Naive thymus-derived CD8-positive, alpha-beta T cell (primary cell): ENCODE results near the gene TTPAL. TPM values are rescaled to one million over a fixed set of nuclear protein-coding genes. Genes with fewer than 3 reads are reported as not detected.

Experiments
- ATAC-seq, 2 donors: fragments of 150-1000 bp; cut with Tn5 transposase in 1 of 2; sonication (Bioruptor Pico), chemical (Tn5 transposase) in 1 of 2; 1 replicate in 1 of 2; 2 replicates in 1 of 2; pipeline ENCODE4 v1.10.0; 2021; ENCODE audit warnings: mild to moderate bottlenecking in 2 of 2, moderate library complexity in 2 of 2
- POLR2A ChIA-PET: fragments of 350-600 bp; sonication (Branson Sonifier 250); formaldehyde crosslinking; loops from one replicate; lab custom pipeline; 2021; ENCODE audit warnings: antibody characterized with exemption; lab: Charles Lee
- DNase-seq, 10 donors: peaks; one replicate each; pipeline versions ENCODE4 v3.0.0 to v3.0.0-alpha.2; 2020 to 2022
- H3K27ac Mint-ChIP-seq, 10 donors: one replicate each; pipeline ENCODE4 v1.8.0; 2020 to 2022; ENCODE audit warnings: mild to moderate bottlenecking in 10 of 10, mixed read lengths in 10 of 10, moderate library complexity in 4 of 10, inconsistent platforms in 1 of 10
- H3K27me3 Mint-ChIP-seq, 5 donors: one replicate each; pipeline ENCODE4 v1.8.0; 2021 to 2022; ENCODE audit warnings: mixed read lengths in 5 of 5
- H3K36me3 Mint-ChIP-seq, 3 donors: one replicate each; pipeline ENCODE4 v1.8.0; 2020 to 2022; ENCODE audit warnings: mixed read lengths in 3 of 3, mild to moderate bottlenecking in 2 of 3, inconsistent platforms in 1 of 3
- H3K4me1 Mint-ChIP-seq, 4 donors: one replicate each; pipeline ENCODE4 v1.8.0; 2021 to 2022; ENCODE audit warnings: mixed read lengths in 4 of 4
- H3K4me3 Mint-ChIP-seq, 10 donors: one replicate each; pipeline ENCODE4 v1.8.0; 2020 to 2022; ENCODE audit warnings: mild to moderate bottlenecking in 10 of 10, mixed read lengths in 10 of 10, moderate library complexity in 6 of 10, inconsistent platforms in 1 of 10
- H3K9me3 Mint-ChIP-seq, 9 donors: one replicate each; pipeline ENCODE4 v1.8.0; 2020 to 2022; ENCODE audit warnings: mixed read lengths in 9 of 9, mild to moderate bottlenecking in 3 of 9, inconsistent platforms in 1 of 9, moderate library complexity in 1 of 9
- polyA plus RNA-seq, 3 donors: library from polyadenylated mRNA; unstranded; fragments of 300-500 nt; fragmentation: Illumina TruSeq; gene quantifications; one replicate each; pipeline ENCODE4 v1.2.3, GENCODE V29; 2021
- total RNA-seq, 8 experiments: library from RNA in 2 of 8; stranded (reverse) in 2 of 8; gene quantifications; one replicate each; pipeline ENCODE4 v1.2.3 and lab custom pipeline; 2021 to 2026

The TTPAL gene
- total and polyA plus RNA-seq, 5 experiments from 2014 or later: 10.5 to 19.3 (median 15.3) TPM

GRCh38 chr20:44496976-44497375 is 21.3 kb downstream of the TTPAL start:
- Mint-ChIP-seq H3K4me1 (peaks cover 3 to 55% (median 8%) of the 10 kb centered on the region in 4 donors), H3K27ac (peak overlapping the region in 5 of 10 donors; percentile 68 to 92 (median 80)), H3K36me3 (peaks cover 12 to 97% (median 16%) of the 10 kb centered on the region in 3 donors), H3K9me3 (no peaks in the 10 kb centered on the region), H3K4me3 (no peak overlapping the region), H3K27me3 (no peaks in the 10 kb centered on the region)
- no peak for ATAC-seq
- POLR2A ChIA-PET: no interaction called here
- DNase-seq: no peak

- Mint-ChIP-seq H3K27ac (peak overlapping the region in 3 of 10 donors; percentile 61 to 92 (median 63)), H3K4me3 (no peak overlapping the region), H3K36me3 (peaks cover 12 to 97% (median 16%) of the 10 kb centered on the region in 3 donors), H3K9me3 (no peaks in the 10 kb centered on the region), H3K4me1 (peaks cover 0 to 47% (median 9%) of the 10 kb centered on the region in 4 donors), H3K27me3 (no peaks in the 10 kb centered on the region)
- POLR2A ChIA-PET: interaction anchor here (0.6 kb wide), 1 partner anchor 46 kb away, joined by 3 read pairs; no protein-coding TSS in a partner anchor
- DNase-seq: no peak
- ATAC-seq: no peak
Observed at GRCh38 chr20:44497761-44498160, 22.1 kb downstream of the TTPAL start.

- POLR2A ChIA-PET: no interaction called here
- H3K4me3 Mint-ChIP-seq: no peak overlapping the region
- ATAC-seq (no peak), DNase-seq (no peak)
- peaks cover 12 to 98% (median 18%) of the 10 kb centered on the region in 3 donors for H3K36me3 Mint-ChIP-seq
- H3K9me3 Mint-ChIP-seq: no peaks in the 10 kb centered on the region
- H3K4me1 Mint-ChIP-seq: peaks cover 0 to 34% (median 9%) of the 10 kb centered on the region in 4 donors
- peak overlapping the region in 6 of 10 donors; percentile 7 to 60 (median 39) for H3K27ac Mint-ChIP-seq
- no peaks in the 10 kb centered on the region for H3K27me3 Mint-ChIP-seq
Observed at GRCh38 chr20:44500221-44500620, 24.5 kb downstream of the TTPAL start.

GRCh38 chr20:44501448-44501847 is 25.8 kb downstream of the TTPAL start:
- Mint-ChIP-seq H3K27ac (peak overlapping the region in 6 of 10 donors; percentile 3 to 86 (median 36)), H3K36me3 (peaks cover 12 to 96% (median 18%) of the 10 kb centered on the region in 3 donors), H3K4me3 (no peak overlapping the region), H3K4me1 (peaks cover 0 to 22% (median 9%) of the 10 kb centered on the region in 4 donors), H3K27me3 (no peaks in the 10 kb centered on the region), H3K9me3 (no peaks in the 10 kb centered on the region)
- POLR2A ChIA-PET: no interaction called here
- DNase-seq (no peak), ATAC-seq (no peak)

GRCh38 chr20:44502968-44503367 is 27.3 kb downstream of the TTPAL start:
- POLR2A ChIA-PET: no interaction called here
- DNase-seq (no peak), ATAC-seq (no peak)
- no peaks in the 10 kb centered on the region for H3K9me3 Mint-ChIP-seq
- no peaks in the 10 kb centered on the region for H3K27me3 Mint-ChIP-seq
- peak overlapping the region in 2 of 10 donors; percentile 19 to 80 for H3K27ac Mint-ChIP-seq
- no peak overlapping the region for H3K4me3 Mint-ChIP-seq
- peaks cover 12 to 95% (median 16%) of the 10 kb centered on the region in 3 donors for H3K36me3 Mint-ChIP-seq
- H3K4me1 Mint-ChIP-seq: peaks cover 0 to 9% (median 8%) of the 10 kb centered on the region in 4 donors

- ATAC-seq (no peak), DNase-seq (no peak)
- POLR2A ChIA-PET: interaction anchor here (1.4 kb wide), 1 partner anchor 17 kb away, joined by 5 read pairs; the partner anchor contains the start of gene SERINC3
- Mint-ChIP-seq H3K27me3 (no peaks in the 10 kb centered on the region), H3K4me3 (no peak overlapping the region), H3K27ac (peak overlapping the region in 7 of 10 donors; percentile 2 to 81 (median 35)), H3K9me3 (no peaks in the 10 kb centered on the region), H3K4me1 (peaks cover 0 to 9% (median 2%) of the 10 kb centered on the region in 4 donors), H3K36me3 (peaks cover 6 to 94% (median 11%) of the 10 kb centered on the region in 3 donors)
Observed at GRCh38 chr20:44504402-44505307, 29.0 kb downstream of the TTPAL start.

- no peak overlapping the region for H3K4me3 Mint-ChIP-seq
- POLR2A ChIA-PET: no interaction called here
- H3K27ac Mint-ChIP-seq: peak overlapping the region in 2 of 10 donors; percentile 2 to 48
- H3K4me1 Mint-ChIP-seq: peaks cover 8 to 27% (median 22%) of the 10 kb centered on the region in 4 donors
- no peak for DNase-seq
- H3K9me3 Mint-ChIP-seq: no peaks in the 10 kb centered on the region
- H3K36me3 Mint-ChIP-seq: peaks cover 6 to 91% (median 6%) of the 10 kb centered on the region in 3 donors
- no peaks in the 10 kb centered on the region for H3K27me3 Mint-ChIP-seq
- ATAC-seq: no peak
Observed at GRCh38 chr20:44509762-44510161, 34.1 kb downstream of the TTPAL start.

- peak; percentile 14 to 33 for ATAC-seq
- Mint-ChIP-seq H3K27me3 (no peaks in the 10 kb centered on the region), H3K4me3 (peak overlapping the region in 9 of 10 donors; percentile 13 to 69 (median 46)), H3K9me3 (no peaks in the 10 kb centered on the region), H3K36me3 (peaks cover 6 to 70% (median 7%) of the 10 kb centered on the region in 3 donors), H3K4me1 (peaks cover 20 to 62% (median 54%) of the 10 kb centered on the region in 4 donors), H3K27ac (peak overlapping the region; percentile 15 to 91 (median 65))
- POLR2A ChIA-PET: interaction anchor here (0.7 kb wide), 1 partner anchor 137 kb away, joined by 3 read pairs; no protein-coding TSS in a partner anchor
- no peak for DNase-seq
Observed at GRCh38 chr20:44513871-44514270, 38.2 kb downstream of the TTPAL start.

- peak overlapping the region in 8 of 10 donors; percentile 23 to 92 (median 80) for H3K27ac Mint-ChIP-seq
- no peak for ATAC-seq
Observed at GRCh38 chr20:44516491-44516890, 40.8 kb downstream of the TTPAL start.

GRCh38 chr20:44517454-44517853 is 41.8 kb downstream of the TTPAL start:
- ATAC-seq (no peak), DNase-seq (no peak)
- H3K9me3 Mint-ChIP-seq: no peaks in the 10 kb centered on the region
- peaks cover 32 to 85% (median 80%) of the 10 kb centered on the region in 4 donors for H3K4me1 Mint-ChIP-seq
- H3K27ac Mint-ChIP-seq: peak overlapping the region; percentile 30 to 92 (median 80)
- H3K27me3 Mint-ChIP-seq: no peaks in the 10 kb centered on the region
- POLR2A ChIA-PET: no interaction called here
- peaks cover 4 to 46% (median 9%) of the 10 kb centered on the region in 3 donors for H3K36me3 Mint-ChIP-seq
- H3K4me3 Mint-ChIP-seq: peak overlapping the region in 8 of 10 donors; percentile 4 to 83 (median 42)

More at GRCh38 chr20:44516491-44516890, 40.8 kb downstream of the TTPAL start:
- POLR2A ChIA-PET: interaction anchor here (0.5 to 0.6 kb wide), 2 partner anchors 94 to 113 kb away, joined by 4 read pairs; no protein-coding TSS in a partner anchor
- H3K4me1 Mint-ChIP-seq: peaks cover 28 to 83% (median 76%) of the 10 kb centered on the region in 4 donors
- H3K27me3 Mint-ChIP-seq: no peaks in the 10 kb centered on the region
- no peak for DNase-seq
- H3K9me3 Mint-ChIP-seq: no peaks in the 10 kb centered on the region
- H3K36me3 Mint-ChIP-seq: peaks cover 6 to 56% (median 11%) of the 10 kb centered on the region in 3 donors
- H3K4me3 Mint-ChIP-seq: peak overlapping the region in 5 of 10 donors; percentile 8 to 37 (median 28)

GRCh38 chr20:44518248-44518647 is 42.6 kb downstream of the TTPAL start:
- Mint-ChIP-seq H3K4me3 (peak overlapping the region in 7 of 10 donors; percentile 33 to 83 (median 75)), H3K27ac (peak overlapping the region; percentile 30 to 93 (median 82)), H3K4me1 (peaks cover 35 to 85% (median 83%) of the 10 kb centered on the region in 4 donors), H3K36me3 (peaks cover 0 to 38% (median 7%) of the 10 kb centered on the region in 3 donors), H3K27me3 (no peaks in the 10 kb centered on the region), H3K9me3 (no peaks in the 10 kb centered on the region)
- DNase-seq (no peak), ATAC-seq (no peak)
- POLR2A ChIA-PET: interaction anchor here (0.6 to 0.7 kb wide), 4 partner anchors 17 to 1240 kb away, joined by 3 to 5 read pairs (median 4); no protein-coding TSS in a partner anchor

- DNase-seq (no peak), ATAC-seq (no peak)
- Mint-ChIP-seq H3K27ac (peak overlapping the region; percentile 86 to 99 (median 96)), H3K4me3 (peak overlapping the region; percentile 83 to 92 (median 90)), H3K9me3 (no peaks in the 10 kb centered on the region), H3K27me3 (no peaks in the 10 kb centered on the region), H3K36me3 (peaks cover 0 to 20% (median 7%) of the 10 kb centered on the region in 3 donors), H3K4me1 (peaks cover 25 to 67% (median 64%) of the 10 kb centered on the region in 4 donors)
- POLR2A ChIA-PET: interaction anchor here (0.9 to 2.4 kb wide), 10 partner anchors 11 to 162 kb away, joined by 3 to 19 read pairs (median 6); partner anchors contain the start of genes ADA and TTPAL
Observed at GRCh38 chr20:44520881-44521280, 45.2 kb downstream of the TTPAL start.
